HG02885 (cell line): ENCODE data around the gene TTC23.
"Not testable (repeated sequence)": the region's sequence is repeated elsewhere in the genome, so short reads cannot be mapped to it uniquely, and the experiment has no call there.

Source experiments
- ATAC-seq: cut with Tn5 transposase; IDR thresholded peaks from one replicate; pipeline ENCODE4 v1.9.1; 2021; ENCODE audit warnings: mild to moderate bottlenecking; ENCODE audit not compliant: unreplicated experiment, poor library complexity

TTC23 gene

DNA sequence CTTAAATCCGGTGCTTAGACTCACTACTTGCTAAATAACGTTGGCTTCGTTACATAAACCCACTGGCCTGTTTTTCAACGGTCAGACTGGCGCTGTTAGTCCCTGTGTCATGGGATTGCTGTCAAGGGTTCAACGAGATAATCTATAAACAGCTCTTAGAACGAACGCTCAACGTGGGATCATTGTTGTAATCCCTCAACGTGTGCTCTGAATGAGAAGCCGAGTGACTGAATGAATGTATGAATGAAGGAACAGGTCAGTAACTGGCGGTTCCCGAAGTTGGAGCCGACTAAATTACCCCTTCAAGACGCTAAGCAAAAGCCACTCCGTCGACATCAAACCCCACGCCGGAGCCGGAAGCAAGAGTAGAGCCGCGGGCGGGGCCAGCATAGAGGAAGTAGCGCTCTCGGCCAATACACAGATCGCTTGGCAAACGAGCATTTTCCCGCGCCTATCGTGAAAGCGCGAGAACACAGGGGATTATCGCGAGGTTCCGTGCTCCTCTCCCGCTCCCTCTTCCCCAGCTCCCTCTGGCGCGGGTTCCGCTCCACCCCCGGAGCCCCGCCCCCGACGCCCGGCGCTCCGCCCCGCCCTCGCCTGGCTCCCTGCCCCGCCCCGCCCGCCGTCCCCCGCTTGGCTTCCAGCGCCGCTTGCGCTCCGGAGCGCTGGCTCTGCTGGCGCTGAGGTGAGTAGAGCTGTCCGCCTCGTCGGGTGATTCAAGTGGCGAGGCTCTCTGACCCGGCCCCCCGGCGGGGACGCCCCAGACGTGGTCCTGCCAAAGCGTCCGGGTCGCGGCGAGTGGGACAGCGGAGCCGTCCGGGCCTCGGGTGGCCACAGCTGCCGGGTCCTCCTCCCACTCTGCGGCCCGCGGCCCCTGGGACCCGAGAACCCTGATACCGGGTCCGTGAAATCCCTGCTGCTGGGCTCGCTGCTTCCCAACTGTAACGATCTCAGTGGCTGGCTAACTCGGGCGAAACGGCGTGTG, 1.8 kb upstream of the TTC23 start, which contains the start of gene LRRC28:
Gene LRRC28 (plus strand): TSS at position 625 of the 985 bp plus-strand sequence. CDS start 4,477 bp downstream, outside the sequence.
- ATAC-seq: peak; percentile 93

DNA sequence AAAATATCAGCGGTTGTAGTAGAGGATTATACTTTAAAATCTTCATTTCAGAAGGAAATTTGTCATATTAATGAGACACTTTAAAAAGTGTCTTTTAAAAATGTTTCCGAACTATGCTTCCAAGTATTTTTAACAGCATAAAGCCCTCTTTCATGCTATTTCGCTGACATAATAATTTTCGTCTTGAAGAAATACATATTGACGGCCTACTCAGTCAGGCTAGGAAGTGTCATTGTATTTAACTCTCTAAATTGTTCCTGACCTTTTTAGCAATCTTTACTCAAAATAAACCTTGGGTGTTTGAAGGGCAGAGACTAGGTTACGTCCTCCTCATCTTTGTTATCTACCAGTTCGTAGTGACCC, 1.1 kb upstream of the TTC23 start:
- ATAC-seq: no peak

DNA sequence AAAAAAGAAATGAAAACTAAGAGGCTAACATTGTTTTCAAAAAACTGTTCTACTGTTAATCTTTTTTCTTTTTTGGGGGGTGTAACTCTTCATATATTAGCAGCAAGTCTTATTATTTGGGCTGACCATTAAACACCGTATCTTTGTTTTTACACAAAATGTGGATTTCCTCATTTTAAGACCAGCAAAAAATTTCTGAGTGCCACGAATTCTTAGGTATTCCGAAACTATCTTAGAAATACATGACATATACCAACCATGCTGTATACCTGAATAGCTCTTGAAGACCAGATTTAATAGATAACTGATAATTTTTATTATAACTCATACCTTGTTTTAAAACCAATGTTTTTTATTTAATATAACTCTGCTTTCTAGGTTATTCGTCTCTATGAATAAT, 620 bp upstream of the TTC23 start:
- no peak for ATAC-seq

DNA sequence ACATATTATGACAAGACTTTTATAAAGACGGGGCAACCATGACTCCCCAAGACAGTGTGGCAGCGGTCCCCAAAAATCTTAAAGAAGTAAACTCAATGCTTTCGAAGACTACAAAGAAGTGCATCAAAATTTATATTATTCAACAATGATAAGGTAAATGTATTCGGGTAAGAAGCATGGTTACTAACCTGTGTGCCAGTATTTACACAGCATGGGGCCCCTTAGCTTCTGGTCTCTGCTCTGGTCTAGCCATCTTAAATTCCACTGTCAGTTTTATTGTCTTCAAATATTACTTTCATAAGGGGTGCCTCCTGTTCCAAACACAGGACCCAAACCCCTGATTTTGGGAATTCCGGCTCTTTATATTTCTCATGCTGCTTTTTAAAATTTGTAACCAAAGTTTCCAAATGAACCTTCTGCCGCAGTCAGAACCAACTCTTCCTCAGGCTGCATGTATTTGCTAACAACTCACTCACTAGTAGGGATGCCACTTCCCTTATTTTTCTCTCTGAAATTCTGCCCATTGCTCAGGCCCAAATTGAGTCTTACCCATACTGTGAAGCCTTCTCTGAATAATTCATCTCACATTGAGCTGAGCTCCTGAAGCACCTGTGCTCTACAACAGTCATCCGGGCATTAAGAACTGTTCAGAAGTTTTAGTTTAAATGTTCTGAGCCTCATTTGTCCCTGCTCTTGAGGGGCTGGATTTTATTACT, 1.2 kb downstream of the TTC23 start:
- ATAC-seq: no peak

DNA sequence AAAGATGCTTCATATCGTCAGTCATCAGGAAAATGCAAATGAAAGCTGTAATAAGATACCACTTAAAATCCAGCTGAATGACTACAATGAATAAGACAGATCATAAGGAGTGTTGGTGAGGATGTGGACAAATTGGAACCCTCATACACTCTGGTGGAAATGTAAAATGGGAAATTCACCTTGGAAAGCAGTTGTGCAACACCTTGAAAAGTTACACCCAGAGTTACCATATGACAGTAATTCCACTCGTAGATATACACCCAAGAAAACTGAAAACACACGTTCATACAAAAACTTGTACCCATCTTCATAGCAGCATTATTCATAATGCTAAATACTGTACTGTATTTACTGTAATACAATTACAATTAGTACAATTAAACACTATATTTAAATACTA, 2.3 kb downstream of the TTC23 start:
- no peak for ATAC-seq

GRCh38 chr15:99244306-99244705, 5.1 kb downstream of the TTC23 start:
- no peak for ATAC-seq

GRCh38 chr15:99241752-99242151, 7.6 kb downstream of the TTC23 start:
- ATAC-seq: no peak

DNA sequence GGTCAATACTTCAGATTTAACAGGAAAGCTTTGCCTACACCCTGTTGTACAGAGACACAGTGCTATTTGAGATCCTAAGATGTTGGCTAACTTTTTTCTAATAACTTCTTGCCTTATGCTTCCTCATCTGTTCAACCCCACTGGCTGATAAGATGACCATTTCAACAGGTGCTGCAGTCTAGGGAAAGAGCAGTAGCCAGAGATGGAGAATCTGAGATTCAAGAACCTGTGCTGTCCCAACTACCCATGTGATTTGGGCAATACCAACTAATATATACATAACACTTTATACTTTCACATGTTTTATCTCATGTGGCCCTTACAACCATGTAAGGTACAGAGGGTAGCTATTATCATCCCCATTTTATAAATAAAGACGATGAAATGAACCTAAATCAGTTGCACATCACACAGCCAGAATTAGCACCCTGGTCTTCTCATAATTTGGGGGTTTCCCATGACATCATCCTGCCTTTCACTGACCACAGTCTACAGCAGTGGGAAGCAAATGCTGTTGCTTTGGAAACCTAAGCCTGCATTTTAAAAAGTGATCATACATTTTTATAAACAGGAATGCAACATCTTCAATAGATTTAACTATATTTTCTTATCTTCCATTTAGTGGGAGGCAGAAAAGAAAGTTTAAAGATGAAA, 9.7 kb downstream of the TTC23 start:
- ATAC-seq: peak; percentile 98

GRCh38 chr15:99238849-99239248, 10.5 kb downstream of the TTC23 start:
- ATAC-seq: no peak

GRCh38 chr15:99234160-99234559, 15.2 kb downstream of the TTC23 start:
- ATAC-seq: not testable (repeated sequence)

- no peak for ATAC-seq
Measured at GRCh38 chr15:99232740-99233139, 16.6 kb downstream of the TTC23 start.

DNA sequence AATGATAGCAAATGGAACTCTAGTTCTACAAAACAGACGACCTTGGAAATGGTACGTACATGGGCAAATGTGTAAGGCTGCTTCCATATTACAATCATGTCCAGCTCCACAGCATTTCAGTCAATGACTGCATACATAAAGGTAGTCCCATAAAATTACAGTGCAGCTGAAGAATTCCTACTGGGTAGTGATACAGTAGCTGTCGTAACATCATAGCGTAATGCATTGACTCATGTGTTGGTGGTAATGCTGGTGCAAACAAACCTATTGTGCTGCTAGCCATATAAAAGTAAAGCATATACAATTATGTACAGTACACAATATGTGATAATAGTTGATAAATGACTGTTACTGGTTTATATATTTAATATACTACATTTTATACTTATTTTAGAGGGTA, 18.5 kb downstream of the TTC23 start:
- ATAC-seq: no peak

DNA sequence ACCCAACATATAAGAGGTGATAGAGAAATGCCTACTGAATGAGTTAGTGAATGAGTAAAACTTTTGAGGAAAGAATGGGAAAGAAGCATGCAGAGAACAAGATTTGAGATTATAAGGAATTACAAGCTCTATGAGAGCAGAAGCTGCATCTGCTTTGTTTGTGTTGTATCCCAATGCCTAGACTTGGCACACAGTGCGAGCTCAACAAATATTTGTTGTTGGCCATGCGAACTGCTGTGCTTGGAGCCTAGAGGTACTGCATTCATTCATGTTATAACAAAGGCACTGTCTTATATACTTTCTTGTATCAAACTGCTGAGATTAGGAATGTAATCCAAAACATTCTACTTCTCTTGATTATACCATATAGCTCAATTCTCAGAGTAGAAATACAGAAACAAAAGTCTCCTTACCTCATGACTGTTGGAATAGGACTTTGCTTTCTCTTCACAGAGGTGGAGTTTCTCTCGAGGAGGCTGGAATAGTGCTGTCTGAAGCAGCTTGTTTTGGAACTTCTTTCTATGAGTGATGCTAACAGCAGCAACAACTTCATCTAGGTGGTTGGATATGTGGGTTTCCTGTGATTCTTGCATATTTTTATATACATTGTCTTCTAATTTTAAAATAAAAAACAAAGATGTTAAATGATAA, 21.1 kb downstream of the TTC23 start:
- no peak for ATAC-seq

- no peak for ATAC-seq
Measured at GRCh38 chr15:99226802-99227201, 22.6 kb downstream of the TTC23 start.

GRCh38 chr15:99224372-99225214, 24.8 kb downstream of the TTC23 start:
- ATAC-seq: no peak

DNA sequence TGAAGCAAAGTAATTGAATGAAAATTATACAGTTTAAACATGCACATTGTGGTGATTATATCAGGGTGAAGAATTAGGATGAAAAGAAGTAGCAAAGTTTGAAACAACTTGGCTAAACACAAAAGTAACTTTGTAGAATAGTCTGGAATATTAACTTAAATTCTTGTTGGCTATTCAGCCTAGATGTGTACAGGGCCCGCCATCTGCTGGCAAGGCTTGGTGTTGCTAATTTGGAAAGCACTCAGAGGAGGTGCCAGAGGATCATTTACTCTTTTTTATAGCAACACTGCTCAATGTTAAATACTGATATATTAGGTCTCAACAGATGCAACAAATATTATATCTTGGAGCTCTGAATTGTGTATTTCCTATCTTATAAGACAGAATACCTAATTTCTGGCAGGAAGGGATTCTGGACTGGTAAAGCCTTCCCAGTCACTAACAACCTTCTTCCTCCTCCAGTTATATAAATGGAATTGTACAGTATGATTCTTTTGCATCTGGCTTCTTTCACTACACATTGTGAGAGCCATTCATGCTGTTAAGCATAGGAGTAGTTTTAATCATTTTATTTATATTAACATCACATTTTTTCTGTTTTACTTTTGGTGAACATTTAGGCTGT, 36.1 kb downstream of the TTC23 start:
- peak; percentile 78 for ATAC-seq

DNA sequence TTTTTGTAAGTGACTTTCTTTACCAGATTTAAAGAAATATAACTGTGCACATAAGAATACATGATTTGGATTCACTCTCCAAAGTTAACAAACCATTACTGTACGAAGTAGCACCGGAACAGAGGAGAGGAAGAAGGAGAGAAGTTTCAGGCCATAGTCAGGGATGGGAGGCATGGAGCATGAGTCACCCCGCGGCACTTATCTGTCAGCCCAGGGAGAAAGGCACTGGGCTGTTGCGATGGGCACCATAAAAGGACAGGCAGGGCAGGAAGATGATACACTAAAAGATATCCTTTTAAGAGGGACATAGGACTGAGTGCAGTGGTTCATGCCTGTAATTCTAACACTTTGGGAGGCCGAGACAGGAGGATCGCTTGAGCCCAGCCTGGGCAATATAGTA, 37.0 kb downstream of the TTC23 start:
- no peak for ATAC-seq

- ATAC-seq: no peak
Measured at GRCh38 chr15:99211926-99212325, 37.5 kb downstream of the TTC23 start.

DNA sequence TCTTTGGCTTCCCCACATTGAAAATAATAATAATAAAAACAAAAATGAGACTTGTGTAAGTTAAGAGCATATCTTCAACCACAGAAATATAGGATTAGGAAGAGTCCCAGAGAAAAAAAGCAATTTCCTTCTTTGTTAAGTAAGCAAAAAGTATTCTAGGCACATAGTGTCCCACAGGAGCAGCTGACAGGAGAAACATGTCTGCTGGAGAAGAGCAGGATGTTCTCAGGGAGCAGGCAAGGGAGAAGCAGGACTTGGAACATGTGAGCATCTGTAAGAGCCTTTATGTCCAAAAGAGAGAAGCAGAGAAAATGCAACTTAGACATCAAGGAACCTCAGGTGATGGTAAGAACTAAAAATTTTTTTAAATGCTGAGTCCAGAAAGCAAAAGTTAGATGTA, 39.0 kb downstream of the TTC23 start:
- ATAC-seq: no peak
